HCT116 (cell line): ENCODE measurements around the gene ADGRL3. TPM values are rescaled to one million over a fixed set of nuclear protein-coding genes. Genes with fewer than 3 reads are reported as not detected.

Experiments
- ATAC-seq: fragments of 200-7000 bp; cut with Tn5 transposase; 2 replicates; pipeline ENCODE4 v1.9.1; 2020; ENCODE audit warnings: mild to moderate bottlenecking, moderate library complexity
- BruUV-seq: library from RNA; stranded (reverse); fragments of 400-500 nt; replicated peaks from 2 replicates; lab custom pipeline; 2021; lab: Mats Ljungman, UMichigan
- CTCF ChIA-PET: fragments of 300-600 bp; sonication (Branson Sonifier 250); formaldehyde crosslinking; loops from one replicate; lab custom pipeline; 2021; ENCODE audit warnings: antibody characterized with exemption; lab: Charles Lee
- POLR2A ChIA-PET: fragments of 300-600, 350-600 bp; sonication (Branson Sonifier 250); formaldehyde crosslinking; loops from one replicate; lab custom pipeline; 2021; ENCODE audit warnings: antibody characterized with exemption; lab: Charles Lee
- RAD21 ChIA-PET, 2 experiments: fragments of 300-600 bp; sonication (Branson Sonifier 250); formaldehyde crosslinking; loops; one replicate each; lab custom pipeline; 2023; ENCODE audit warnings: low total read pairs in 2 of 2; ENCODE audit not compliant: uncharacterized antibody in 2 of 2, unreplicated experiment in 2 of 2, low non-redundant PET in 1 of 2; lab: Charles Lee
- DNase-seq: peaks from one replicate; pipeline ENCODE4 v3.0.0-alpha.2; 2010; ENCODE audit warnings: low read depth, low spot score
- H2AFZ ChIP-seq: fragments of 200-600 bp; shearing (Covaris generic), sonication (generic); 2 replicates; pipeline ENCODE4 v1.6.1; 2017; ENCODE audit warnings: low read depth, mixed run types, mixed read lengths, antibody characterized with exemption, low read length; ENCODE audit not compliant: poor library complexity, severe bottlenecking
- H3K27ac ChIP-seq: 2 replicates; pipeline ENCODE4 v1.5.1; 2012; ENCODE audit warnings: low read depth, low read length
- H3K27me3 ChIP-seq: fragments of 200-600 bp; sonication (generic); 2 replicates; pipeline ENCODE4 v1.6.1; 2016; ENCODE audit warnings: mixed run types, low read length, mixed read lengths; ENCODE audit not compliant: insufficient read depth
- H3K36me3 ChIP-seq, 2 experiments: fragments of 200-500 bp in 1 of 2; fragments of 200-600 bp in 1 of 2; sonication (Bioruptor generic) in 1 of 2; sonication (generic) in 1 of 2; 2 replicates each; pipeline versions ENCODE4 v1.5.1 to v1.6.1; 2014 to 2016; ENCODE audit warnings: low read length in 2 of 2, inconsistent platforms in 1 of 2, mixed read lengths in 1 of 2, mixed run types in 1 of 2; ENCODE audit not compliant: insufficient read depth in 2 of 2, control insufficient read depth in 1 of 2
- H3K4me1 ChIP-seq, 2 experiments: fragments of 200-600 bp in 1 of 2; sonication (generic) in 1 of 2; 2 replicates each; pipeline versions ENCODE4 v1.5.1 to v1.6.1; 2012 to 2017; ENCODE audit warnings: low read length in 2 of 2, inconsistent platforms in 1 of 2, mild to moderate bottlenecking in 1 of 2, mixed read lengths in 1 of 2, mixed run types in 1 of 2, moderate library complexity in 1 of 2; ENCODE audit not compliant: insufficient read depth in 2 of 2, control insufficient read depth in 1 of 2
- H3K4me2 ChIP-seq: fragments of 200-600 bp; sonication (generic); 2 replicates; pipeline ENCODE4 v1.6.1; 2017; ENCODE audit warnings: mixed run types, low read length, mixed read lengths
- H3K4me3 ChIP-seq, 2 experiments: fragments of 200-600 bp in 1 of 2; sonication (generic) in 1 of 2; replicated peaks in 1 of 2; 2 replicates each; pipeline ENCODE4 v1.5.1; 2011 to 2016; ENCODE audit warnings: low read length in 2 of 2, control low read depth in 1 of 2, low read depth in 1 of 2, mild to moderate bottlenecking in 1 of 2, mixed read lengths in 1 of 2, mixed run types in 1 of 2
- H3K79me2 ChIP-seq: fragments of 200-600 bp; sonication (generic); 2 replicates; pipeline ENCODE4 v1.6.1; 2017; ENCODE audit warnings: mild to moderate bottlenecking, mixed run types, low read length, moderate library complexity, mixed read lengths; ENCODE audit not compliant: insufficient read depth
- H3K9ac ChIP-seq: fragments of 200-600 bp; sonication (generic); 2 replicates; pipeline ENCODE4 v1.6.1; 2016; ENCODE audit warnings: low read length, mixed read lengths
- H3K9me2 ChIP-seq: fragments of 200-600 bp; sonication (generic), shearing (Covaris generic); 2 replicates; pipeline ENCODE4 v1.6.1; 2017; ENCODE audit warnings: mixed run types, mild to moderate bottlenecking, moderate library complexity; ENCODE audit not compliant: insufficient read depth
- H3K9me3 ChIP-seq, 2 experiments: fragments of 200-500 bp in 1 of 2; fragments of 200-600 bp in 1 of 2; sonication (Bioruptor generic) in 1 of 2; sonication (generic) in 1 of 2; 2 replicates each; pipeline ENCODE4 v1.6.1; 2014 to 2017; ENCODE audit warnings: low read length in 2 of 2, mixed read lengths in 2 of 2, inconsistent platforms in 1 of 2, low read depth in 1 of 2, mild to moderate bottlenecking in 1 of 2, mixed run types in 1 of 2, moderate library complexity in 1 of 2; ENCODE audit not compliant: control insufficient read depth in 1 of 2, insufficient read depth in 1 of 2
- H4K20me1 ChIP-seq: fragments of 200-600 bp; sonication (generic), shearing (Covaris generic); 2 replicates; pipeline ENCODE4 v1.6.1; 2017; ENCODE audit warnings: mixed run types, mild to moderate bottlenecking, moderate library complexity; ENCODE audit not compliant: insufficient read depth
- CEBPB ChIP-seq: IDR thresholded peaks from 2 replicates; pipeline ENCODE4 v1.6.1; 2012; ENCODE audit warnings: low read depth
- EGR1 ChIP-seq: IDR thresholded peaks from 2 replicates; pipeline ENCODE4 v1.6.1; 2012; ENCODE audit warnings: low read depth
- EZH2 ChIP-seq: fragments of 200-600 bp; sonication (generic); IDR thresholded peaks from 2 replicates; pipeline ENCODE4 v1.6.1; 2017; ENCODE audit warnings: antibody characterized with exemption, mixed run types
- FOSL1 ChIP-seq: IDR thresholded peaks from 2 replicates; pipeline ENCODE4 v1.6.1; 2012; ENCODE audit warnings: low read depth
- RAD21 ChIP-seq: IDR thresholded peaks from 2 replicates; pipeline ENCODE4 v1.6.1; 2012; ENCODE audit warnings: low read depth, mild to moderate bottlenecking
- SP1 ChIP-seq: IDR thresholded peaks from 2 replicates; pipeline ENCODE4 v1.6.1; 2012; ENCODE audit warnings: low read depth
- SRF ChIP-seq: IDR thresholded peaks from 2 replicates; pipeline ENCODE4 v1.6.1; 2012; ENCODE audit warnings: low read depth
- TCF7L2 ChIP-seq: IDR thresholded peaks from 2 replicates; pipeline ENCODE4 v1.7.0; 2011; ENCODE audit warnings: borderline replicate concordance, inconsistent platforms; ENCODE audit not compliant: insufficient read depth, insufficient read length; ENCODE audit errors: extremely low read depth
- YY1 ChIP-seq: IDR thresholded peaks from 2 replicates; pipeline ENCODE4 v1.6.1; 2011; ENCODE audit warnings: low read length, low read depth, moderate library complexity, mild to moderate bottlenecking; ENCODE audit not compliant: insufficient replicate concordance; ENCODE audit errors: extremely low read depth
- intact Hi-C: fragments of 100-400 bp; cut with micrococcal nuclease; formaldehyde crosslinking; loops from 2 replicates; pipeline ENCODE4 v1.10.0; 2022
- total RNA-seq: library from RNA; stranded (reverse); gene quantifications from one replicate; pipeline ENCODE4 v1.2.1, GENCODE V29; 2021; ENCODE audit not compliant: unreplicated experiment
- TF ChIP-seq, protein P1 (sequence below), 3 experiments: fragments of 200-600 bp in 1 of 3; sonication (generic) in 1 of 3; IDR thresholded peaks in 2 of 3; conservative IDR thresholded peaks in 1 of 3; 2 replicates each; pipeline ENCODE4 v1.5.1; 2012 to 2017; ENCODE audit warnings: low read depth in 2 of 3, low read length in 2 of 3, antibody characterized with exemption in 1 of 3, borderline replicate concordance in 1 of 3, control low read depth in 1 of 3, mild to moderate bottlenecking in 1 of 3, mixed read lengths in 1 of 3, mixed run types in 1 of 3, moderate library complexity in 1 of 3; ENCODE audit not compliant: insufficient read depth in 1 of 3
- TF ChIP-seq, protein P2 (sequence below): IDR thresholded peaks from 2 replicates; pipeline ENCODE4 v1.6.1; 2012

ADGRL3 gene
- total RNA-seq, 1 experiment from 2014 or later, result not detected

DNA sequence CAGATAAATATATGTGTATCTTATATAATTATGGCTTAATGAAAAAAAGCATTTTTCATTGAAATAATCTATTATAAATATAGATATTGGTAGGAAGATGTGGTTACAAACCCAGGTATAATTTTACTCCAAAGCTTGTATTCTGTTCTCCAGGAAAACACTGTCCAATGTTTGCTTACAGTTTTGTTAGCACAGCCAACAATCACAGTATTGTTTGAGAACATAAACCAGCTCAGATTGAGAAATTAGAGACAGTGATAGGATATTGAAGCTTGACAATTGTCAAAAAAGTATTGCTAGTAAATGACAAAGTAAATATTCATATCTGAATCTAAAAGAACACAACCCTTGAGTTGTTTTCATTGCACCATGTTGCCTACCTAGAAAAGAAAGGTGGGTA, 228.8 kb downstream of the ADGRL3 start:
- Histone ChIP-seq H3K9me2 (no peaks in the 10 kb centered on the region), H2AFZ (no peak overlapping the region)
- intact Hi-C loops, result no loop called here

More for the DNA sequence above, 228.8 kb downstream of the ADGRL3 start:
- RAD21 ChIA-PET, result no interaction called here
- DNase-seq (no peak), ATAC-seq (no peak)
- Histone ChIP-seq H3K9me3 (peaks cover 11 to 20% of the 10 kb centered on the region in 2 experiments; a peak in 2 of 4 replicates), H3K9ac (no peak overlapping the region), H4K20me1 (no peaks in the 10 kb centered on the region), H3K4me3 (no peak overlapping the region), H3K27ac (no peak overlapping the region), H3K79me2 (no peaks in the 10 kb centered on the region), H3K27me3 (no peaks in the 10 kb centered on the region), H3K4me1 (no peaks in the 10 kb centered on the region), H3K4me2 (no peak overlapping the region), H3K36me3 (no peaks in the 10 kb centered on the region)
- TF ChIP-seq EGR1 (no peak), CEBPB (no peak), RAD21 (no peak), TCF7L2 (no peak), EZH2 (no peak), SP1 (no peak), FOSL1 (no peak), SRF (no peak), YY1 (no peak)
- TF ChIP-seq, protein P1, sequence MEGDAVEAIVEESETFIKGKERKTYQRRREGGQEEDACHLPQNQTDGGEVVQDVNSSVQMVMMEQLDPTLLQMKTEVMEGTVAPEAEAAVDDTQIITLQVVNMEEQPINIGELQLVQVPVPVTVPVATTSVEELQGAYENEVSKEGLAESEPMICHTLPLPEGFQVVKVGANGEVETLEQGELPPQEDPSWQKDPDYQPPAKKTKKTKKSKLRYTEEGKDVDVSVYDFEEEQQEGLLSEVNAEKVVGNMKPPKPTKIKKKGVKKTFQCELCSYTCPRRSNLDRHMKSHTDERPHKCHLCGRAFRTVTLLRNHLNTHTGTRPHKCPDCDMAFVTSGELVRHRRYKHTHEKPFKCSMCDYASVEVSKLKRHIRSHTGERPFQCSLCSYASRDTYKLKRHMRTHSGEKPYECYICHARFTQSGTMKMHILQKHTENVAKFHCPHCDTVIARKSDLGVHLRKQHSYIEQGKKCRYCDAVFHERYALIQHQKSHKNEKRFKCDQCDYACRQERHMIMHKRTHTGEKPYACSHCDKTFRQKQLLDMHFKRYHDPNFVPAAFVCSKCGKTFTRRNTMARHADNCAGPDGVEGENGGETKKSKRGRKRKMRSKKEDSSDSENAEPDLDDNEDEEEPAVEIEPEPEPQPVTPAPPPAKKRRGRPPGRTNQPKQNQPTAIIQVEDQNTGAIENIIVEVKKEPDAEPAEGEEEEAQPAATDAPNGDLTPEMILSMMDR (IDR thresholded peaks at IDR 0.05 in 2 of 3, conservative IDR thresholded peaks at IDR 0.05 in 1 of 3; ENCODE audit: borderline replicate concordance in 1 of 3, insufficient read depth in 1 of 3, low read depth in 2 of 3, low read length in 2 of 3), result no peak
- TF ChIP-seq, protein P2, sequence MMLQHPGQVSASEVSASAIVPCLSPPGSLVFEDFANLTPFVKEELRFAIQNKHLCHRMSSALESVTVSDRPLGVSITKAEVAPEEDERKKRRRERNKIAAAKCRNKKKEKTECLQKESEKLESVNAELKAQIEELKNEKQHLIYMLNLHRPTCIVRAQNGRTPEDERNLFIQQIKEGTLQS, result no peak
- POLR2A ChIA-PET, result no interaction called here
- BruUV-seq, result no TSS peak
- CTCF ChIA-PET, result no interaction called here
